ENCODE measurements around the gene GPR152.

DNA sequence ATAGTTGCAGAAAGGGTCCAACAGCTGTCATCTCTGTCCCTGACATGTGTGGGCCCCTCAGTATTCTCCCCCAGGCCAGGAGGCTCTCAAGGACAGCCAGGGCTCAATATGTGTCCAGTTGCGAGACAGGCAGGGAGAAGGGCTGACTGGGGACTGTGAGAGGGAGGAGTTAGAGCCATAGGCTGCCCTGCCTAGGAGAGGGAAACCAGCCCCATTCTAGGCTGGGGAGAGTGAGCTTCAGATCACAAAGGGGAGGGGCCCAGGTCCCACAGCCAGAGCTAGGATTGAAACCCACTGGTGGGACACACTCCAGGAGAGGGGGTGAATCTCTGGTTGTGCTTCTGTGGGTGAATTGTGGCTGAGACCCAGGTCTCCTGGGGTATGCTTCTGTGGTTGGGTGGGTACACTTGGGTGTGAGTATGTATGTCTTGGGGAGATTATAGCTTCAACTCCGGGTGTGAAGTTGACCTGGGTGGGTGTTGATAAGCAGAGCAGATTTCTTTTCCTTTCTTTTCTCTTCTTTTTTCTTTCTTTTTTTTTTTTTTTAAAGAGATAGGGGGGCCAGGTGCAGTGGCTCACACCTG, 39.2 kb downstream of the GPR152 start:
- TF ChIP-seq CEBPB (IDR thresholded peaks at IDR 0.05; ENCODE audit: low read depth) (no peak), SRF (IDR thresholded peaks at IDR 0.05; ENCODE audit: low read depth) (no peak), ZNF274 (IDR thresholded peaks at IDR 0.05; ENCODE audit: low read depth, low read length) (no peak), POLR2A (IDR thresholded peaks at IDR 0.05; ENCODE audit: borderline replicate concordance, extremely low read depth, insufficient read depth, insufficient read length) (no peak), SIN3A (IDR thresholded peaks at IDR 0.05; ENCODE audit: low read depth) (no peak), ELF1 (IDR thresholded peaks at IDR 0.05; ENCODE audit: borderline replicate concordance, low read depth) (no peak), EZH2phosphoT487 (IDR thresholded peaks at IDR 0.05; ENCODE audit: borderline replicate concordance) (no peak)
- TF ChIP-seq, protein P1, sequence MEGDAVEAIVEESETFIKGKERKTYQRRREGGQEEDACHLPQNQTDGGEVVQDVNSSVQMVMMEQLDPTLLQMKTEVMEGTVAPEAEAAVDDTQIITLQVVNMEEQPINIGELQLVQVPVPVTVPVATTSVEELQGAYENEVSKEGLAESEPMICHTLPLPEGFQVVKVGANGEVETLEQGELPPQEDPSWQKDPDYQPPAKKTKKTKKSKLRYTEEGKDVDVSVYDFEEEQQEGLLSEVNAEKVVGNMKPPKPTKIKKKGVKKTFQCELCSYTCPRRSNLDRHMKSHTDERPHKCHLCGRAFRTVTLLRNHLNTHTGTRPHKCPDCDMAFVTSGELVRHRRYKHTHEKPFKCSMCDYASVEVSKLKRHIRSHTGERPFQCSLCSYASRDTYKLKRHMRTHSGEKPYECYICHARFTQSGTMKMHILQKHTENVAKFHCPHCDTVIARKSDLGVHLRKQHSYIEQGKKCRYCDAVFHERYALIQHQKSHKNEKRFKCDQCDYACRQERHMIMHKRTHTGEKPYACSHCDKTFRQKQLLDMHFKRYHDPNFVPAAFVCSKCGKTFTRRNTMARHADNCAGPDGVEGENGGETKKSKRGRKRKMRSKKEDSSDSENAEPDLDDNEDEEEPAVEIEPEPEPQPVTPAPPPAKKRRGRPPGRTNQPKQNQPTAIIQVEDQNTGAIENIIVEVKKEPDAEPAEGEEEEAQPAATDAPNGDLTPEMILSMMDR (IDR thresholded peaks at IDR 0.05 in 2 of 3, conservative IDR thresholded peaks at IDR 0.05 in 1 of 3; ENCODE audit: borderline replicate concordance in 1 of 3, insufficient read depth in 1 of 3, low read depth in 2 of 3, low read length in 2 of 3): no peak

All from HCT116 (cell line).